NB4 (cell line): Measurements from ENCODE around the gene RANGAP1.

Experiments
- POLR2A ChIP-seq: IDR thresholded peaks from 2 replicates; pipeline ENCODE4 v1.6.1; 2011; ENCODE audit warnings: mild to moderate bottlenecking; ENCODE audit not compliant: insufficient read length; ENCODE audit errors: extremely low read depth
- TF ChIP-seq, protein P1 (sequence below): IDR thresholded peaks from one replicate; pipeline ENCODE4 v1.5.1; 2012; ENCODE audit warnings: low read depth, low read length
- TF ChIP-seq, protein P2 (sequence below): IDR thresholded peaks from 2 replicates; pipeline ENCODE4 v1.6.1; 2011; ENCODE audit warnings: low read depth, low read length

DNA sequence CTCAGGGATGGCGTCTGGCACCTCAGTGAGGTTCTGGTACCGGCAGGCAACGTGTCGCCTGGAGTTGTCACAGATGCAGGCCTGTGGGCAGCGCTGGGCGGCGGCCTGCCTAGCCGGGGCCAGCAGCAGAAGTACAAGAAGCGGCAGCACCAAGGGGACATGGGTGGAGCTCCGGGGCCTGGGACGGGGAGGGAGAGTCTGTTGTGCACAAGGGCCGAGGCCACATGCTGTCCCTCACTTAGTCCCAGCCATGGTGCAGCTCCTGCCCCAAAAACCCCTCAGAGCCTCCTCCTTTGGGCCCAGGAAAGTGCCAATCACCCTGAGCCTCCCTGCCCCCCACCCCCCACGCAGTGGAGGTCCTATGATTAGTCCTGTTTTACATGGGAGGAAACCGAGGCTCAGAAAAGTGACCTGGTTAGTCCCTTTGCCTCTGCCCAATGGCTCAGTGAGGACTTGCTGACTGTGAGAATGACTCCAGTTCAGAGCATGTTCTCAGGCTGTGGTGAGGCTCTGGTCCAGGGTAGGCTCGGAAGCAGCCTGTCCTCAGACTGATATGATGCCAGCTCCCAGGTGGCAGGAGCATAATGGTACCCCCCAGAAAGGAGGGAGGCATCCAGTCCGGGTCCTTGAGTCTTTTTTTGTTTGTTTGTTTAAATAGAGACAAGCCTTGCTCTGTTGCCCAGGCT, 46.4 kb downstream of the RANGAP1 start:
- TF ChIP-seq, protein P1, sequence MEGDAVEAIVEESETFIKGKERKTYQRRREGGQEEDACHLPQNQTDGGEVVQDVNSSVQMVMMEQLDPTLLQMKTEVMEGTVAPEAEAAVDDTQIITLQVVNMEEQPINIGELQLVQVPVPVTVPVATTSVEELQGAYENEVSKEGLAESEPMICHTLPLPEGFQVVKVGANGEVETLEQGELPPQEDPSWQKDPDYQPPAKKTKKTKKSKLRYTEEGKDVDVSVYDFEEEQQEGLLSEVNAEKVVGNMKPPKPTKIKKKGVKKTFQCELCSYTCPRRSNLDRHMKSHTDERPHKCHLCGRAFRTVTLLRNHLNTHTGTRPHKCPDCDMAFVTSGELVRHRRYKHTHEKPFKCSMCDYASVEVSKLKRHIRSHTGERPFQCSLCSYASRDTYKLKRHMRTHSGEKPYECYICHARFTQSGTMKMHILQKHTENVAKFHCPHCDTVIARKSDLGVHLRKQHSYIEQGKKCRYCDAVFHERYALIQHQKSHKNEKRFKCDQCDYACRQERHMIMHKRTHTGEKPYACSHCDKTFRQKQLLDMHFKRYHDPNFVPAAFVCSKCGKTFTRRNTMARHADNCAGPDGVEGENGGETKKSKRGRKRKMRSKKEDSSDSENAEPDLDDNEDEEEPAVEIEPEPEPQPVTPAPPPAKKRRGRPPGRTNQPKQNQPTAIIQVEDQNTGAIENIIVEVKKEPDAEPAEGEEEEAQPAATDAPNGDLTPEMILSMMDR: no peak
- no peak for TF ChIP-seq POLR2A
- TF ChIP-seq, protein P2, sequence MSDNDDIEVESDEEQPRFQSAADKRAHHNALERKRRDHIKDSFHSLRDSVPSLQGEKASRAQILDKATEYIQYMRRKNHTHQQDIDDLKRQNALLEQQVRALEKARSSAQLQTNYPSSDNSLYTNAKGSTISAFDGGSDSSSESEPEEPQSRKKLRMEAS: no peak
